SJSA1 (cell line): Measurements from ENCODE around the gene HORMAD2. TPM values are rescaled to one million over a fixed set of nuclear protein-coding genes. Genes with fewer than 3 reads are reported as not detected.

Experiments used
- DNase-seq, 2 experiments: peaks; one replicate each; pipeline ENCODE4 v3.0.0-alpha.2; 2015 to 2020; ENCODE audit warnings: low spot score in 2 of 2, low read depth in 1 of 2
- H3K27ac ChIP-seq: fragments of 250-450 bp; sonication (Bioruptor Pico); 2 replicates; pipeline ENCODE4 v1.5.1; 2020; ENCODE audit warnings: mild to moderate bottlenecking, moderate library complexity
- H3K27me3 ChIP-seq: fragments of 250-450 bp; sonication (Bioruptor Pico); replicated peaks from 2 replicates; pipeline ENCODE4 v1.5.1; 2020; ENCODE audit warnings: mild to moderate bottlenecking, moderate library complexity
- H3K36me3 ChIP-seq: fragments of 250-450 bp; sonication (Bioruptor Pico); 2 replicates; pipeline ENCODE4 v1.5.1; 2020; ENCODE audit warnings: mild to moderate bottlenecking
- H3K4me1 ChIP-seq: fragments of 250-450 bp; sonication (Bioruptor Pico); replicated peaks from 2 replicates; pipeline ENCODE4 v1.6.1; 2021; ENCODE audit warnings: mild to moderate bottlenecking
- H3K4me3 ChIP-seq: fragments of 250-450 bp; sonication (Bioruptor Pico); 2 replicates; pipeline ENCODE4 v1.5.1; 2020; ENCODE audit warnings: mild to moderate bottlenecking
- H3K9me3 ChIP-seq: fragments of 250-450 bp; sonication (Bioruptor Pico); replicated peaks from 2 replicates; pipeline ENCODE4 v1.5.1; 2020; ENCODE audit warnings: mild to moderate bottlenecking
- total RNA-seq: library from RNA; depleted of rRNA; stranded (reverse); fragments of >200 nt; shearing (Covaris generic); gene quantifications from 2 replicates; pipeline ENCODE4 v1.2.3, GENCODE V29; 2014

HORMAD2 gene
- total RNA-seq, 1 experiment from 2014 or later, result not detected

GRCh38 chr22:30140414-30140813, 60.1 kb downstream of the HORMAD2 start:
- Histone ChIP-seq H3K27ac (no peak overlapping the region), H3K27me3 (no peaks in the 10 kb centered on the region), H3K9me3 (peaks cover 5% of the 10 kb centered on the region), H3K36me3 (no peaks in the 10 kb centered on the region), H3K4me1 (no peaks in the 10 kb centered on the region), H3K4me3 (no peak overlapping the region)
- no peak for DNase-seq

- Histone ChIP-seq H3K4me1 (no peaks in the 10 kb centered on the region), H3K36me3 (no peaks in the 10 kb centered on the region), H3K27ac (no peak overlapping the region), H3K4me3 (no peak overlapping the region), H3K27me3 (no peaks in the 10 kb centered on the region), H3K9me3 (peaks cover 5% of the 10 kb centered on the region)
- no peak for DNase-seq
Measured at GRCh38 chr22:30143265-30143664, 63.0 kb downstream of the HORMAD2 start.

GRCh38 chr22:30144391-30144790, 64.1 kb downstream of the HORMAD2 start:
- no peak for DNase-seq
- no peak overlapping the region for H3K27ac ChIP-seq
- H3K36me3 ChIP-seq, result no peaks in the 10 kb centered on the region
- H3K4me3 ChIP-seq, result no peak overlapping the region
- no peaks in the 10 kb centered on the region for H3K4me1 ChIP-seq
- peaks cover 5% of the 10 kb centered on the region for H3K9me3 ChIP-seq
- no peaks in the 10 kb centered on the region for H3K27me3 ChIP-seq

- DNase-seq, result no peak
- Histone ChIP-seq H3K9me3 (no peaks in the 10 kb centered on the region), H3K4me3 (no peak overlapping the region), H3K27ac (no peak overlapping the region), H3K4me1 (no peaks in the 10 kb centered on the region), H3K36me3 (no peaks in the 10 kb centered on the region), H3K27me3 (no peaks in the 10 kb centered on the region)
Measured at GRCh38 chr22:30150212-30150611, 69.9 kb downstream of the HORMAD2 start.

GRCh38 chr22:30158277-30158676, 78.0 kb downstream of the HORMAD2 start:
- DNase-seq, result no peak
- no peaks in the 10 kb centered on the region for H3K9me3 ChIP-seq
- no peaks in the 10 kb centered on the region for H3K27me3 ChIP-seq
- H3K4me1 ChIP-seq, result peaks cover 3% of the 10 kb centered on the region; the same call in 1 of the 2 replicates
- no peak overlapping the region for H3K4me3 ChIP-seq
- H3K36me3 ChIP-seq, result no peaks in the 10 kb centered on the region
- no peak overlapping the region for H3K27ac ChIP-seq

- no peaks in the 10 kb centered on the region for H3K9me3 ChIP-seq
- H3K36me3 ChIP-seq, result no peaks in the 10 kb centered on the region
- H3K27ac ChIP-seq, result no peak overlapping the region
- DNase-seq, result no peak
- peaks cover 3% of the 10 kb centered on the region; the same call in 1 of the 2 replicates for H3K4me1 ChIP-seq
- no peak overlapping the region for H3K4me3 ChIP-seq
- no peaks in the 10 kb centered on the region for H3K27me3 ChIP-seq
Measured at GRCh38 chr22:30158744-30159500, 78.7 kb downstream of the HORMAD2 start.

GRCh38 chr22:30159561-30160353, 79.5 kb downstream of the HORMAD2 start:
- Histone ChIP-seq H3K27me3 (no peaks in the 10 kb centered on the region), H3K4me3 (no peak overlapping the region), H3K36me3 (no peaks in the 10 kb centered on the region), H3K4me1 (peaks cover 3% of the 10 kb centered on the region; the same call in 1 of the 2 replicates), H3K9me3 (no peaks in the 10 kb centered on the region), H3K27ac (no peak overlapping the region)
- peak in 1 of 2 experiments; percentile 33 for DNase-seq

GRCh38 chr22:30161051-30161469, 80.8 kb downstream of the HORMAD2 start:
- Histone ChIP-seq H3K27ac (no peak overlapping the region), H3K36me3 (no peaks in the 10 kb centered on the region), H3K4me3 (no peak overlapping the region), H3K27me3 (no peaks in the 10 kb centered on the region), H3K4me1 (peaks cover 3% of the 10 kb centered on the region; the same call in 1 of the 2 replicates), H3K9me3 (no peaks in the 10 kb centered on the region)
- no peak for DNase-seq

GRCh38 chr22:30167296-30167695, 87.0 kb downstream of the HORMAD2 start:
- no peak overlapping the region for H3K27ac ChIP-seq
- no peak for DNase-seq
- H3K4me3 ChIP-seq, result no peak overlapping the region
- H3K4me1 ChIP-seq, result no peaks in the 10 kb centered on the region
- no peaks in the 10 kb centered on the region for H3K9me3 ChIP-seq
- no peaks in the 10 kb centered on the region for H3K27me3 ChIP-seq
- H3K36me3 ChIP-seq, result no peaks in the 10 kb centered on the region

GRCh38 chr22:30167734-30168133, 87.5 kb downstream of the HORMAD2 start:
- no peak overlapping the region for H3K4me3 ChIP-seq
- H3K9me3 ChIP-seq, result no peaks in the 10 kb centered on the region
- H3K4me1 ChIP-seq, result no peaks in the 10 kb centered on the region
- DNase-seq, result no peak
- H3K36me3 ChIP-seq, result no peaks in the 10 kb centered on the region
- no peak overlapping the region for H3K27ac ChIP-seq
- no peaks in the 10 kb centered on the region for H3K27me3 ChIP-seq

- no peaks in the 10 kb centered on the region for H3K27me3 ChIP-seq
- H3K4me3 ChIP-seq, result no peak overlapping the region
- H3K9me3 ChIP-seq, result no peaks in the 10 kb centered on the region
- no peaks in the 10 kb centered on the region for H3K36me3 ChIP-seq
- no peak for DNase-seq
- no peak overlapping the region for H3K27ac ChIP-seq
- no peaks in the 10 kb centered on the region for H3K4me1 ChIP-seq
Measured at GRCh38 chr22:30169002-30169401, 88.7 kb downstream of the HORMAD2 start.

- H3K36me3 ChIP-seq, result no peaks in the 10 kb centered on the region
- no peak for DNase-seq
- no peaks in the 10 kb centered on the region for H3K4me1 ChIP-seq
- H3K4me3 ChIP-seq, result no peak overlapping the region
- H3K9me3 ChIP-seq, result no peaks in the 10 kb centered on the region
- no peak overlapping the region for H3K27ac ChIP-seq
- H3K27me3 ChIP-seq, result no peaks in the 10 kb centered on the region
Measured at GRCh38 chr22:30170129-30170528, 89.9 kb downstream of the HORMAD2 start.

GRCh38 chr22:30171008-30171407, 90.7 kb downstream of the HORMAD2 start:
- Histone ChIP-seq H3K27me3 (no peaks in the 10 kb centered on the region), H3K4me1 (no peaks in the 10 kb centered on the region), H3K9me3 (no peaks in the 10 kb centered on the region), H3K4me3 (no peak overlapping the region), H3K36me3 (no peaks in the 10 kb centered on the region), H3K27ac (no peak overlapping the region)
- no peak for DNase-seq

- DNase-seq, result no peak
Measured at GRCh38 chr22:30175690-30176288, 95.5 kb downstream of the HORMAD2 start.

More at GRCh38 chr22:30175690-30176288, 95.5 kb downstream of the HORMAD2 start:
- Histone ChIP-seq H3K27me3 (no peaks in the 10 kb centered on the region), H3K36me3 (no peaks in the 10 kb centered on the region), H3K4me1 (no peaks in the 10 kb centered on the region), H3K4me3 (no peak overlapping the region), H3K27ac (no peak overlapping the region), H3K9me3 (no peaks in the 10 kb centered on the region)
